ENCODE measurements around the gene NTNG1.

- TF ChIP-seq CTCF (IDR thresholded peaks at IDR 0.05), result no peak
- no peak for TF ChIP-seq POLR2A (IDR thresholded peaks at IDR 0.05)
Measured at GRCh38 chr1:107151295-107151694, 10.5 kb downstream of the NTNG1 start.
